HCT116 (cell line): ENCODE measurements around the gene DLST. TPM values are rescaled to one million over a fixed set of nuclear protein-coding genes. Genes with fewer than 3 reads are reported as not detected.

ENCODE experiments used
- ATAC-seq: fragments of 200-7000 bp; cut with Tn5 transposase; 2 replicates; pipeline ENCODE4 v1.9.1; 2020; ENCODE audit warnings: mild to moderate bottlenecking, moderate library complexity
- BruUV-seq: library from RNA; stranded (reverse); fragments of 400-500 nt; replicated peaks from 2 replicates; lab custom pipeline; 2021; lab: Mats Ljungman, UMichigan
- CTCF ChIA-PET: fragments of 300-600 bp; sonication (Branson Sonifier 250); formaldehyde crosslinking; loops from one replicate; lab custom pipeline; 2021; ENCODE audit warnings: antibody characterized with exemption; lab: Charles Lee
- POLR2A ChIA-PET: fragments of 300-600, 350-600 bp; sonication (Branson Sonifier 250); formaldehyde crosslinking; loops from one replicate; lab custom pipeline; 2021; ENCODE audit warnings: antibody characterized with exemption; lab: Charles Lee
- RAD21 ChIA-PET, 2 experiments: fragments of 300-600 bp; sonication (Branson Sonifier 250); formaldehyde crosslinking; loops; one replicate each; lab custom pipeline; 2023; ENCODE audit warnings: low total read pairs in 2 of 2; ENCODE audit not compliant: uncharacterized antibody in 2 of 2, unreplicated experiment in 2 of 2, low non-redundant PET in 1 of 2; lab: Charles Lee
- DNase-seq: peaks from one replicate; pipeline ENCODE4 v3.0.0-alpha.2; 2010; ENCODE audit warnings: low read depth, low spot score
- H2AFZ ChIP-seq: fragments of 200-600 bp; shearing (Covaris generic), sonication (generic); 2 replicates; pipeline ENCODE4 v1.6.1; 2017; ENCODE audit warnings: low read depth, mixed run types, mixed read lengths, antibody characterized with exemption, low read length; ENCODE audit not compliant: poor library complexity, severe bottlenecking
- H3K27ac ChIP-seq: 2 replicates; pipeline ENCODE4 v1.5.1; 2012; ENCODE audit warnings: low read depth, low read length
- H3K27me3 ChIP-seq: fragments of 200-600 bp; sonication (generic); 2 replicates; pipeline ENCODE4 v1.6.1; 2016; ENCODE audit warnings: mixed run types, low read length, mixed read lengths; ENCODE audit not compliant: insufficient read depth
- H3K36me3 ChIP-seq, 2 experiments: fragments of 200-500 bp in 1 of 2; fragments of 200-600 bp in 1 of 2; sonication (Bioruptor generic) in 1 of 2; sonication (generic) in 1 of 2; 2 replicates each; pipeline versions ENCODE4 v1.5.1 to v1.6.1; 2014 to 2016; ENCODE audit warnings: low read length in 2 of 2, inconsistent platforms in 1 of 2, mixed read lengths in 1 of 2, mixed run types in 1 of 2; ENCODE audit not compliant: insufficient read depth in 2 of 2, control insufficient read depth in 1 of 2
- H3K4me1 ChIP-seq, 2 experiments: fragments of 200-600 bp in 1 of 2; sonication (generic) in 1 of 2; 2 replicates each; pipeline versions ENCODE4 v1.5.1 to v1.6.1; 2012 to 2017; ENCODE audit warnings: low read length in 2 of 2, inconsistent platforms in 1 of 2, mild to moderate bottlenecking in 1 of 2, mixed read lengths in 1 of 2, mixed run types in 1 of 2, moderate library complexity in 1 of 2; ENCODE audit not compliant: insufficient read depth in 2 of 2, control insufficient read depth in 1 of 2
- H3K4me2 ChIP-seq: fragments of 200-600 bp; sonication (generic); 2 replicates; pipeline ENCODE4 v1.6.1; 2017; ENCODE audit warnings: mixed run types, low read length, mixed read lengths
- H3K4me3 ChIP-seq, 2 experiments: fragments of 200-600 bp in 1 of 2; sonication (generic) in 1 of 2; replicated peaks in 1 of 2; 2 replicates each; pipeline ENCODE4 v1.5.1; 2011 to 2016; ENCODE audit warnings: low read length in 2 of 2, control low read depth in 1 of 2, low read depth in 1 of 2, mild to moderate bottlenecking in 1 of 2, mixed read lengths in 1 of 2, mixed run types in 1 of 2
- H3K79me2 ChIP-seq: fragments of 200-600 bp; sonication (generic); 2 replicates; pipeline ENCODE4 v1.6.1; 2017; ENCODE audit warnings: mild to moderate bottlenecking, mixed run types, low read length, moderate library complexity, mixed read lengths; ENCODE audit not compliant: insufficient read depth
- H3K9ac ChIP-seq: fragments of 200-600 bp; sonication (generic); 2 replicates; pipeline ENCODE4 v1.6.1; 2016; ENCODE audit warnings: low read length, mixed read lengths
- H3K9me2 ChIP-seq: fragments of 200-600 bp; sonication (generic), shearing (Covaris generic); 2 replicates; pipeline ENCODE4 v1.6.1; 2017; ENCODE audit warnings: mixed run types, mild to moderate bottlenecking, moderate library complexity; ENCODE audit not compliant: insufficient read depth
- H3K9me3 ChIP-seq, 2 experiments: fragments of 200-500 bp in 1 of 2; fragments of 200-600 bp in 1 of 2; sonication (Bioruptor generic) in 1 of 2; sonication (generic) in 1 of 2; 2 replicates each; pipeline ENCODE4 v1.6.1; 2014 to 2017; ENCODE audit warnings: low read length in 2 of 2, mixed read lengths in 2 of 2, inconsistent platforms in 1 of 2, low read depth in 1 of 2, mild to moderate bottlenecking in 1 of 2, mixed run types in 1 of 2, moderate library complexity in 1 of 2; ENCODE audit not compliant: control insufficient read depth in 1 of 2, insufficient read depth in 1 of 2
- H4K20me1 ChIP-seq: fragments of 200-600 bp; sonication (generic), shearing (Covaris generic); 2 replicates; pipeline ENCODE4 v1.6.1; 2017; ENCODE audit warnings: mixed run types, mild to moderate bottlenecking, moderate library complexity; ENCODE audit not compliant: insufficient read depth
- EGR1 ChIP-seq: IDR thresholded peaks from 2 replicates; pipeline ENCODE4 v1.6.1; 2012; ENCODE audit warnings: low read depth
- EZH2 ChIP-seq: fragments of 200-600 bp; sonication (generic); IDR thresholded peaks from 2 replicates; pipeline ENCODE4 v1.6.1; 2017; ENCODE audit warnings: antibody characterized with exemption, mixed run types
- FOSL1 ChIP-seq: IDR thresholded peaks from 2 replicates; pipeline ENCODE4 v1.6.1; 2012; ENCODE audit warnings: low read depth
- JUND ChIP-seq: IDR thresholded peaks from 2 replicates; pipeline ENCODE4 v1.6.1; 2012
- POLR2AphosphoS5 ChIP-seq: IDR thresholded peaks from 2 replicates; pipeline ENCODE4 v1.6.1; 2011; ENCODE audit warnings: mild to moderate bottlenecking, low read depth, low read length, moderate library complexity
- RAD21 ChIP-seq: IDR thresholded peaks from 2 replicates; pipeline ENCODE4 v1.6.1; 2012; ENCODE audit warnings: low read depth, mild to moderate bottlenecking
- SIN3A ChIP-seq: IDR thresholded peaks from 2 replicates; pipeline ENCODE4 v1.6.1; 2012; ENCODE audit warnings: low read depth
- YY1 ChIP-seq: IDR thresholded peaks from 2 replicates; pipeline ENCODE4 v1.6.1; 2011; ENCODE audit warnings: low read length, low read depth, moderate library complexity, mild to moderate bottlenecking; ENCODE audit not compliant: insufficient replicate concordance; ENCODE audit errors: extremely low read depth
- intact Hi-C: fragments of 100-400 bp; cut with micrococcal nuclease; formaldehyde crosslinking; loops from 2 replicates; pipeline ENCODE4 v1.10.0; 2022
- total RNA-seq: library from RNA; stranded (reverse); gene quantifications from one replicate; pipeline ENCODE4 v1.2.1, GENCODE V29; 2021; ENCODE audit not compliant: unreplicated experiment
- TF ChIP-seq, protein P1 (sequence below): IDR thresholded peaks from 2 replicates; pipeline ENCODE4 v1.6.1; 2011; ENCODE audit warnings: mild to moderate bottlenecking, low read length, moderate library complexity; ENCODE audit not compliant: insufficient replicate concordance; ENCODE audit errors: extremely low read depth
- TF ChIP-seq, protein P2 (sequence below), 3 experiments: fragments of 200-600 bp in 1 of 3; sonication (generic) in 1 of 3; IDR thresholded peaks in 2 of 3; conservative IDR thresholded peaks in 1 of 3; 2 replicates each; pipeline ENCODE4 v1.5.1; 2012 to 2017; ENCODE audit warnings: low read depth in 2 of 3, low read length in 2 of 3, antibody characterized with exemption in 1 of 3, borderline replicate concordance in 1 of 3, control low read depth in 1 of 3, mild to moderate bottlenecking in 1 of 3, mixed read lengths in 1 of 3, mixed run types in 1 of 3, moderate library complexity in 1 of 3; ENCODE audit not compliant: insufficient read depth in 1 of 3

DLST gene
- total RNA-seq, 1 experiment from 2014 or later = 101 TPM

DNA sequence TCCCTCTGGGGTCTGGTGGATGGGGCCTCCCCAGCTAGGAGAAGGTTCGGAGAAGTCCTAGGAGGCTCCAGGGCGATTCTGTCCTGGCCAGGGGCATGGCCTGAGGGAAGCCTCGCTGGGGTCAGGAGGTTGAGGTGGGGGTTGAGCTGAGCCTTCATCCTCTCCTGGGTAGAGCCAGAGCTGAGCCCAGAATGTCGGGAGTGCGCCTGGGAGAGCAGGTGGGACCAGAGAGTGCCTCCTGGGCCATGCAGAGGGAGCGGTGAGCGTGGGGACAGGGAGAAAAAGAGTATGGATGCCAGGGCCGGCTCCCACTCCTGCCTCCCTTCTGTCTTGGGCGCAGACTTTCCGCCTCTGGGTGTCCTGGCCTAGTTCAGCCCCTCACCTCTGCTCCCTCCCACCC lies 28.2 kb downstream of the DLST start:
- Histone ChIP-seq H4K20me1 (no peaks in the 10 kb centered on the region), H3K9me2 (no peaks in the 10 kb centered on the region), H3K9me3 (no peaks in the 10 kb centered on the region), H3K4me2 (no peak overlapping the region), H2AFZ (no peak overlapping the region), H3K27ac (no peak overlapping the region)
- no TSS peak for BruUV-seq
- CTCF ChIA-PET = no interaction called here
- POLR2A ChIA-PET = no interaction called here
- no peak for TF ChIP-seq POLR2AphosphoS5
- TF ChIP-seq, all 23 proteins: peak for 0
- Histone ChIP-seq H3K79me2 (no peaks in the 10 kb centered on the region), H3K4me1 (peaks cover 12 to 24% of the 10 kb centered on the region in 2 experiments; a peak in 3 of 4 replicates), H3K36me3 (no peaks in the 10 kb centered on the region; a peak in 2 of 4 replicates), H3K4me3 (no peak overlapping the region), H3K27me3 (no peaks in the 10 kb centered on the region), H3K9ac (no peak overlapping the region)
- intact Hi-C loops = no loop called here
- no peak for DNase-seq
- no peak for ATAC-seq
- RAD21 ChIA-PET = no interaction called here

DNA sequence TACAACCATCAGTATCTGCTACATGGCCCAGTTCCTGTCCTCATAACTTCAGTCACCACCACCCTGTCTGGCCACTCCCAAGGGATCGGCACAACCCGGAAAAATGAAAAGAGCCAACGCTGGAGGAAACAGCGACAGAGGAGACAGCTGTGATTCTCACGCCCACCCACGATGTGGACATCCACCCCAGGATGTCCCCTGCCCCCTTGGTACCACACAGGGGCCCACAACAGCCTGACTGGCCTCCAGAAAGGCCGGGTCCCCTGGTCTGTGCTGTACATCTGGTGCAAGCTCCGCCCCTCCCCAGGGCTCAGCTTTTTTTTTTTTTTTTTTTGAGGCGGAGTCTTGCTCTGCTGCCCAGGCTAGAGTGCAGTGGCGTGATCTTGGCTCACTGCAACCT lies 28.8 kb downstream of the DLST start:
- ChIA-PET POLR2A (no interaction called here), CTCF (interaction anchor here (2.3 kb wide), 1 partner anchor 50 kb away, joined by 7 read pairs; no protein-coding TSS in a partner anchor), RAD21 (interaction anchor here (0.6 kb wide), 2 partner anchors 35 to 209 kb away, joined by 3 to 4 read pairs; partner anchors contain the start of gene PROX2 (in 1 of the 2))

More for the DNA sequence above, 28.8 kb downstream of the DLST start:
- no peak overlapping the region for H2AFZ ChIP-seq
- no peak overlapping the region; the same call in 1 of the 2 replicates for H3K27ac ChIP-seq
- peaks cover 12 to 24% of the 10 kb centered on the region in 2 experiments; a peak in 3 of 4 replicates for H3K4me1 ChIP-seq
- ATAC-seq = peak; percentile 39; the same call in 1 of the 2 replicates
- BruUV-seq = no TSS peak
- no peaks in the 10 kb centered on the region for H4K20me1 ChIP-seq
- no peak for TF ChIP-seq JUND
- no peak for TF ChIP-seq POLR2AphosphoS5
- TF ChIP-seq YY1 = no peak
- TF ChIP-seq, protein P1, sequence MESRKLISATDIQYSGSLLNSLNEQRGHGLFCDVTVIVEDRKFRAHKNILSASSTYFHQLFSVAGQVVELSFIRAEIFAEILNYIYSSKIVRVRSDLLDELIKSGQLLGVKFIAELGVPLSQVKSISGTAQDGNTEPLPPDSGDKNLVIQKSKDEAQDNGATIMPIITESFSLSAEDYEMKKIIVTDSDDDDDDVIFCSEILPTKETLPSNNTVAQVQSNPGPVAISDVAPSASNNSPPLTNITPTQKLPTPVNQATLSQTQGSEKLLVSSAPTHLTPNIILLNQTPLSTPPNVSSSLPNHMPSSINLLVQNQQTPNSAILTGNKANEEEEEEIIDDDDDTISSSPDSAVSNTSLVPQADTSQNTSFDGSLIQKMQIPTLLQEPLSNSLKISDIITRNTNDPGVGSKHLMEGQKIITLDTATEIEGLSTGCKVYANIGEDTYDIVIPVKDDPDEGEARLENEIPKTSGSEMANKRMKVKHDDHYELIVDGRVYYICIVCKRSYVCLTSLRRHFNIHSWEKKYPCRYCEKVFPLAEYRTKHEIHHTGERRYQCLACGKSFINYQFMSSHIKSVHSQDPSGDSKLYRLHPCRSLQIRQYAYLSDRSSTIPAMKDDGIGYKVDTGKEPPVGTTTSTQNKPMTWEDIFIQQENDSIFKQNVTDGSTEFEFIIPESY = no peak
- no peak for TF ChIP-seq RAD21
- TF ChIP-seq SIN3A = no peak
- TF ChIP-seq, protein P2, sequence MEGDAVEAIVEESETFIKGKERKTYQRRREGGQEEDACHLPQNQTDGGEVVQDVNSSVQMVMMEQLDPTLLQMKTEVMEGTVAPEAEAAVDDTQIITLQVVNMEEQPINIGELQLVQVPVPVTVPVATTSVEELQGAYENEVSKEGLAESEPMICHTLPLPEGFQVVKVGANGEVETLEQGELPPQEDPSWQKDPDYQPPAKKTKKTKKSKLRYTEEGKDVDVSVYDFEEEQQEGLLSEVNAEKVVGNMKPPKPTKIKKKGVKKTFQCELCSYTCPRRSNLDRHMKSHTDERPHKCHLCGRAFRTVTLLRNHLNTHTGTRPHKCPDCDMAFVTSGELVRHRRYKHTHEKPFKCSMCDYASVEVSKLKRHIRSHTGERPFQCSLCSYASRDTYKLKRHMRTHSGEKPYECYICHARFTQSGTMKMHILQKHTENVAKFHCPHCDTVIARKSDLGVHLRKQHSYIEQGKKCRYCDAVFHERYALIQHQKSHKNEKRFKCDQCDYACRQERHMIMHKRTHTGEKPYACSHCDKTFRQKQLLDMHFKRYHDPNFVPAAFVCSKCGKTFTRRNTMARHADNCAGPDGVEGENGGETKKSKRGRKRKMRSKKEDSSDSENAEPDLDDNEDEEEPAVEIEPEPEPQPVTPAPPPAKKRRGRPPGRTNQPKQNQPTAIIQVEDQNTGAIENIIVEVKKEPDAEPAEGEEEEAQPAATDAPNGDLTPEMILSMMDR (IDR thresholded peaks at IDR 0.05 in 2 of 3, conservative IDR thresholded peaks at IDR 0.05 in 1 of 3; ENCODE audit: borderline replicate concordance in 1 of 3, insufficient read depth in 1 of 3, low read depth in 2 of 3, low read length in 2 of 3) = no peak
- no peak for TF ChIP-seq FOSL1
- TF ChIP-seq EGR1 = no peak
- no peak for TF ChIP-seq EZH2
- H3K9me3 ChIP-seq = no peaks in the 10 kb centered on the region
- no peak overlapping the region for H3K4me2 ChIP-seq
- no peaks in the 10 kb centered on the region; a peak in 2 of 4 replicates for H3K36me3 ChIP-seq
- intact Hi-C loops = no loop called here
- no peak overlapping the region for H3K9ac ChIP-seq
- DNase-seq = no peak
- H3K79me2 ChIP-seq = no peaks in the 10 kb centered on the region
- no peaks in the 10 kb centered on the region for H3K27me3 ChIP-seq
- no peaks in the 10 kb centered on the region for H3K9me2 ChIP-seq
- no peak overlapping the region for H3K4me3 ChIP-seq
